C4-2B (cell line): ENCODE measurements around the gene TMCO5A.
A peak's percentile ranks its signal among the peaks of the same experiment; 100 is the strongest.

Experiments
- H3K27ac ChIP-seq: fragments of 450-650 bp; 2 replicates; pipeline ENCODE4 v1.5.1; 2017
- CTCF ChIP-seq: fragments of 450-650 bp; conservative IDR thresholded peaks from 2 replicates; pipeline ENCODE4 v1.5.1; 2017; ENCODE audit warnings: mild to moderate bottlenecking
- ZFX ChIP-seq: fragments of 450-650 bp; IDR thresholded peaks from 2 replicates; pipeline ENCODE4 v1.6.1; 2017

TMCO5A gene

DNA sequence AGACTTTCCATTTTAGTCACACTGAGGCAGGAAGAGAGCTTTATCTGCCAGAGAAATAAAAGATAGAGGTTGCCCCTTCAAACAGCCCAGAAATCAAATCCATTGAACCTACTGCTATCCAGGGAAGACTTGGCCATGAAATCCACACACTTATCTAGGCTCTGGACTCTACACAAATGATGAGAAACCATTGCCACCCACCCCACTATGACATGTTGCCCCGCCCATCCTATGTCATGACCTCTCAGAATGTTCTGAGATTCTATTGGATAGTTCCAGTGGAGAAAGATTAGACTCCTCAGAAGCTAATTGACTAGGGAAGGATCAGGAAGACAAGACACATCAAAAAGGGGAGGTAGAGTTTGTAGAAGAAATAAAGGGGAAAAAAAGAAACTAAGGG is at the start of gene TMCO5A:
TMCO5A (plus strand) TSS at position 301 of the 400 bp plus-strand sequence. CDS start 1,684 bp downstream, outside the sequence.
- H3K27ac ChIP-seq = no peak within 1 kb of the TSS

DNA sequence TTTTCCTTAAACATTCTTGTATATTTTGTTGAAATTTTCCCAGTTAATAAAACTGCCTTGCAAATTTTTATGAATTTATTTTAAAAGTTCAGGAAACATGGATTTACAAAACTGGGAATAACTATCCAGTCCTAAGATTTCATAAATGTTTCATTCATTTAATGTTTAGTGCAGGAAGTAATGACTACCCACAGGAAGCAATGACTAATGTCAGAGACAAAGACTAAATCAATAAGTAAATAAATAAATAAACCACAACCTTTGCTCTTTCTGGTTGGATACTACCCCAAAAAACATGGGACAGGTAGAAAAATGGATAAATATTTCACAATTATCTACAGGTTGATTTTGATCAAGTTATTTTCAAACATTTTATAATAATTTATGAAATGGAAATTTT is 48.8 kb upstream of the TMCO5A start:
- H3K27ac ChIP-seq = no peak overlapping the region
- TF ChIP-seq CTCF (no peak), ZFX (no peak)

More for the DNA sequence above, at the start of gene TMCO5A:
- TF ChIP-seq CTCF = no peak
- TF ChIP-seq ZFX = no peak

DNA sequence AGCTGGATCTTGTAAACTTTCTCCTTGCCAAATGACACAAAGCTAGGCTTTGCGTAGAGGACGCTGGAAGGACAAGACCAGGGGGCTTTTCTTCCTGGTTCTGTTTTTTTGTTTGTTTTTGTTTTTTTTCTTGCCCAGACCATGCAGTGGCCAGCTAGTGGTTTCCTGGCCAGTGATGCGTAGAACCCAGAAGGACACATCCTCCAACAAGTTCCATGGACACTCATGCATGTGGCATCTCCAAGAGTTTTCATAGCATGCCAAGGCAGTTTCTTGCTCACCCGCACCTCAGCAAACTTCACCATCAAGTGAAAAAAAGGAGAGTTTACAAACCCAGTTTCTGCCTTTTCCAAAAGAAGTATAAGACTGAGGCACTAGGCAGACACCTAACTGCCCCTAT is 46.1 kb upstream of the TMCO5A start:
- TF ChIP-seq CTCF (no peak), ZFX (no peak)
- no peak overlapping the region for H3K27ac ChIP-seq

- H3K27ac ChIP-seq = no peak overlapping the region
- TF ChIP-seq ZFX (no peak), CTCF (peak; percentile 86)
Measured at GRCh38 chr15:37891766-37892368, 42.6 kb upstream of the TMCO5A start.

DNA sequence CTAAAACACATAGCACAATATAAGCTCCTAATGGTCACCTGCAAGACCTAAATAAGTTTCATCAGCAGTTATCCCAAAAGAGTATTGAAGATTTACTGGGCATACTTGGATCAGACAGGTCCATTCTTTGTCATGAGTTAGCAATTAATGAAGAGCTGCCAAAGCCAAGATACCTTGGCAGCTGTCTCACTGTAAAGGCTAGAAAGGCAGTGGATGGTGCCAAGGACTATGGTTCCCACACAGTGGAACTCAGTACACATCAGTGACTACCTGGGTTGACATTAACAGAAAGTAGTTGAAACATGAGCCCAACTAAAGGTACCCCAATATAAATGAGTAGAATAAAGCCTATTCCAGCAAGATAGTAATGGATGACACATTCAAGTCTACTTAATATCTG is 41.1 kb upstream of the TMCO5A start:
- TF ChIP-seq CTCF = no peak
- TF ChIP-seq ZFX = no peak
- H3K27ac ChIP-seq = no peak overlapping the region

DNA sequence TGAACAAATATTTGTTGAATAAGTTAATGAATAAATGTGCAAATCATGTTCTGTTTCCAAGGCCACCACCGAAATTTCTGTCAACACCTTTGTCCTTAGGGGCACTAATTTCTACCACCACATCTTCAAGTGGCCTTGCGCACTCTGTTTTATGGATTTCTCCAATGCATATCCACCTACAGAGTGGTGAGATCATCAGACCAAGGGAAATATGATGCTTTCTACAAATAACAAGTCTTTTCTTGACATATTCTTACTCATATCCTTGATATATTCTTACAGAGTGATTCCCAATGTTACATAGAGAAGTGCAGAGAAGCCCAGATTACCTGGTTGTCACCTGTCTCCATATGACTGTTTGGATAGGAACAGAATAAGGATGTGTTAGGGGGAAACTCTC is 36.1 kb upstream of the TMCO5A start:
- no peak overlapping the region for H3K27ac ChIP-seq
- TF ChIP-seq ZFX = no peak
- no peak for TF ChIP-seq CTCF

- TF ChIP-seq ZFX (no peak), CTCF (no peak)
- no peak overlapping the region for H3K27ac ChIP-seq
Measured at GRCh38 chr15:37900326-37901221, 33.9 kb upstream of the TMCO5A start.
